GM12801 (cell line): ENCODE measurements around the gene C5orf63.

ENCODE experiments used
- TF ChIP-seq, protein P1 (sequence below): IDR thresholded peaks from one replicate; pipeline ENCODE4 v1.5.1; 2011; ENCODE audit warnings: control low read depth; ENCODE audit not compliant: insufficient read length; ENCODE audit errors: extremely low read depth

C5orf63 gene

DNA sequence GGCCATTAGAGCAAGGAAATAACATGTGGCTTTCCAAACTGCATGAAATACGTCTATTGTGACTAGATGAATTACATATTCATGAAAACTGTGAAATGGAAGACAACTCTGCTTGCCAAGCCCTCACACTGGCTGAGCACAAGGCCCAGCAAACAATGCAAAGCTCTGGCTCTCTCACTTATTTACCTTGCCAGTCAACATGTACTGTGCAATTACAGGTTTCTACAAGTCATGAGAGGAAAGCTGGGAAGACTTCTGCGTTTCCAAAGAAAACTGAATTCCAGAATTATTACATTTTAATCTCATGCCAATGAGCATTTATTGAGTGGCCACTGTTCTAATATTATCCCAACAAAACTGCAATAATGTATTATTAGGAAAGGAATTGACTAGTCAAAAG lies 12.1 kb upstream of the C5orf63 start:
- TF ChIP-seq, protein P1, sequence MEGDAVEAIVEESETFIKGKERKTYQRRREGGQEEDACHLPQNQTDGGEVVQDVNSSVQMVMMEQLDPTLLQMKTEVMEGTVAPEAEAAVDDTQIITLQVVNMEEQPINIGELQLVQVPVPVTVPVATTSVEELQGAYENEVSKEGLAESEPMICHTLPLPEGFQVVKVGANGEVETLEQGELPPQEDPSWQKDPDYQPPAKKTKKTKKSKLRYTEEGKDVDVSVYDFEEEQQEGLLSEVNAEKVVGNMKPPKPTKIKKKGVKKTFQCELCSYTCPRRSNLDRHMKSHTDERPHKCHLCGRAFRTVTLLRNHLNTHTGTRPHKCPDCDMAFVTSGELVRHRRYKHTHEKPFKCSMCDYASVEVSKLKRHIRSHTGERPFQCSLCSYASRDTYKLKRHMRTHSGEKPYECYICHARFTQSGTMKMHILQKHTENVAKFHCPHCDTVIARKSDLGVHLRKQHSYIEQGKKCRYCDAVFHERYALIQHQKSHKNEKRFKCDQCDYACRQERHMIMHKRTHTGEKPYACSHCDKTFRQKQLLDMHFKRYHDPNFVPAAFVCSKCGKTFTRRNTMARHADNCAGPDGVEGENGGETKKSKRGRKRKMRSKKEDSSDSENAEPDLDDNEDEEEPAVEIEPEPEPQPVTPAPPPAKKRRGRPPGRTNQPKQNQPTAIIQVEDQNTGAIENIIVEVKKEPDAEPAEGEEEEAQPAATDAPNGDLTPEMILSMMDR = no peak

DNA sequence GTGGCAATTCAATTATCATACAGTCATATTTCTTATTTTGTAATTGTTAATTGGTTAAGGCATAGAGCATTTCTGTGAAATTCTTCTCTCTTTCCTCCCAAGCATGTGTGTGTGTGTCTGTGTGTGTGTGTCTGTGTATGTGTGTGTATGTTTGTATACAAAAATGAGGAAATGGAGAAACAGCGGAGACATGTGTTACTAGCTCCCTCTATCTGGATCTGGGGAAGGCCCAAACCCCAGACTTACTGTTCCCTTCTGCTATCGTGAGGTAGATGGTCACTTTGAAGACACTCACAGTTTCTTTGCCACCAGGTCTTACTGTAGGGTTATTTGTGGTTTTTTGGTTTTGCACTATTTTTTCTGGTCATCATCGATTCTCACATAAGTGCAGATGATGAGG lies 11.4 kb upstream of the C5orf63 start:
- TF ChIP-seq, protein P1 = no peak

DNA sequence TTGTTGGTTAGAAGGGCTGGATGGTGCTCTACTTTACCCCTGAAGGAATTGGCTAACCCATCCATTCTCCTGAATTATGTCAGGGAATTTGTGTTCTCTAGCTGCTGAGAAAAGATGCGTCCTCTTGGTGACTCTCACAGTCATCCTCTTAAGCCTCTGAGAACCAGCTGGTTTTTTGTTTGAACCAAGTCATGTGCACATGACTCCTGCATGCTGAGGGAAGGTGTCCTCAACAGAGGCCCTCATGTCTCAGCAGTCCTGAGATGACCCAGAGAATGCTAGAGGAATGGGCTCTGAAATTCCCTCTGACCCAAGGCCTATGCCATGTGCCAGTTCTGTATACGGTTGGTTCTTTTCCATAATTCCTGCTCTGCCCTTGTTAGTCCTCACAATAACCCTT lies 10.4 kb upstream of the C5orf63 start:
- TF ChIP-seq, protein P1 = no peak

DNA sequence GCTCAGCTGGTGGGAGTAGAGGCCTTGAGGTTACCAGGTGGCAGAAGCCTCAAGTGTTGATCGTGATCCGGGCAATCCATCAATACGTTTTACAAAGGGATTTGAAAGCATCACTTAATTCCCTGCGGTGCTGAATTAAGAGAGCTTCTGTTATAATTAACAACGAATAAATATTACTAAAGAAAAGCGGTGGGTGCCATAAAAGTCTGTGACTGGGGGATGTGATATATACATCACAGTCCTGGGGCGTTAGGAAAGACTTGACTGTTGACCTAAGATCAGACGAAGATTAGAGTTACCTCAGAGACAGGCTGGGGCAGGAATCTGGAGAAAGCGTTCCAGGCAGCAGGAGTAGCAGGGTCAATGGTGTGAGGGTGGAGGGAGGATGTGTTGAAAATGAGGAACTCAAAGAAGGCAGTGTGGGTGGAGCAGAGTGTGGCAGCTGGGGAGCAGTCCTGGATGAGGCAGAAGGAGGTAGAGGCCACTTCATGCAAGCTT lies 6.7 kb upstream of the C5orf63 start:
- TF ChIP-seq, protein P1 = no peak

DNA sequence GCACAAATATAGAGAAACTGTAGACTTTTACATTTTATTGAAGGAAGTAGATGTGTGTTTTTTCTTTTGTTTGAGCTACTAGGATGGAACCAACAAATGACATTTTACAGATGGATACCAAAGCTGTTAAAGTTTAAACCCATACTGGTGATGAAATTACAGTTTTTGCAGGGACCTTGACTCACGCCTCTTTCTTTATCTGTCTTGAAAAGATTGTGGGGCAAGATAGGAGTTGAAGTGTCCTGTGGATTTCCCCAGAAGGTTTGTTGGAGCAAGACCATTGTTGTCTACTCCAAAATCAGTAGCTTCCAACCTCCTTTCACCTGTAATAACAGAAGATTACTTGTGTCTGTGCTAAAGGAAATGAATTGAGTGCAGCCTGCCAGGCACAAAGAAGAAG lies 4.1 kb upstream of the C5orf63 start:
- TF ChIP-seq, protein P1 = no peak

DNA sequence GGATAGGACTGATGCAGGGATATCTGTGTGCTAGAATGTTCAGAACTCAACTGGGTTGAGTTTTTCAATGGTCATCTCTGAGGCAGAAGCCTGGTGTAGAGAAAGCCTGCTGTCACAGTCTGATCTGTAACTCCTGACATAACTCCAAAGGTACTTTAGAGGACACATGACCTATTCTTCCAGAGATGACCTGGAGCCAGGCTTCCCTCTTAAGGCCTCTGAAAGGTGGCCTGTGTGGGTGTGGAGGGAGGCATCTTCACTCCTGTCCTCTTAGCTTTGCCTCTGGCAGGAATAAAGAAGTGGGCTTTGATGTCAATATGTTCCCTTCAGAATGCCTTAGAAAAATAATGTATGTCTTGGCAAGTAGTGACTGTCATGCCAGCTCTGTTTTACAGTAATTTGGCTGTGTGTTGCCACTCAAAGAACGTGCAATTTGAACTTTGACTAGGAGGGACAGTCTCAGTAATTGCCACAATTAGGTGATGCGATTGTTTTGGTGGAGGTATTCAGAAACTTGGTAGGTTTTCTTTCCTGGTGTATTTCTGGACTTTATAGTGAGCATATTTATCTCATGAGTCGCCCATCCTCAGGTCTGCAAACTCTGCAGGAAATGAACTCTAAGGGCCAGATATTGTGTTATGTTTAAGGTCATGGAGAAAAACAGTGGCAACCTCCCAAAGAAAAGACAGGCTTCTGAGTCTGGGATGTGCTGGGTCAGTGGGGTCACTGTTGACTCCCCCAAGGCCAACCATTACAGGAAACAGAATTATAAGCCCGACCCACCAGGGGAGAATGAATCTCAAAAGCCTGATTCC lies 3.2 kb upstream of the C5orf63 start:
- TF ChIP-seq, protein P1 = no peak

DNA sequence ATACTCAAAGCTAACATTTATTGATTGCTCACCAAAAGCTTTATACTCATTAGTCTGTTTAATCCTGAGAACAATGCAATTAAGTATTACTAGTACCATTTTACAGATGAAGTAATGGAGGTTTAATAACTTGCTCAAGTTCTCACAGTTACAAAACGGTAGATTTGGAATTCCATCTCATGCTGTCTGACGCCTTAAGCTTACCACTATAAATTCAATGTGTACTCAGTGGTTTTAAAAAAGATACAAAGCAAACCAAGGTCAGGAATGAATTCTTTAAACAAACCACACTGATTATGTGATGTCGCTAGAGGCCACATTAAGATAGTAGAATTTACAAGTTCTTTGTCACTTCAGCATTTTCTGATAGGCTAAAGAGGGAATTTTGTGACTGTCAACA lies 1.2 kb upstream of the C5orf63 start:
- TF ChIP-seq, protein P1 = no peak
